Progenitor cell of endocrine pancreas (in vitro differentiated cells): ENCODE results near the gene PCSK1. TPM values are rescaled to one million over a fixed set of nuclear protein-coding genes. Genes with fewer than 3 reads are reported as not detected.

Source experiments
- DNase-seq: peaks from one replicate; pipeline ENCODE4 v3.0.0; 2021; ENCODE audit warnings: low spot score; ENCODE audit not compliant: unreplicated experiment
- H3K27ac Mint-ChIP-seq: 2 replicates; pipeline ENCODE4 v1.8.0; 2021; ENCODE audit warnings: mild to moderate bottlenecking, moderate library complexity, mixed read lengths
- H3K27me3 Mint-ChIP-seq: 2 replicates; pipeline ENCODE4 v1.8.0; 2021; ENCODE audit warnings: mixed read lengths
- H3K36me3 Mint-ChIP-seq: 2 replicates; pipeline ENCODE4 v1.8.0; 2022; ENCODE audit warnings: mixed read lengths; ENCODE audit not compliant: insufficient read depth
- H3K4me1 Mint-ChIP-seq: 2 replicates; pipeline ENCODE4 v1.8.0; 2021; ENCODE audit warnings: low read depth, mixed read lengths
- H3K4me3 Mint-ChIP-seq: 2 replicates; pipeline ENCODE4 v1.8.0; 2021; ENCODE audit warnings: low read depth, mild to moderate bottlenecking, moderate library complexity, mixed read lengths
- H3K9me3 Mint-ChIP-seq: 2 replicates; pipeline ENCODE4 v1.8.0; 2021; ENCODE audit warnings: low read depth, mixed read lengths
- CTCF ChIP-seq: fragments of 200-600 bp; sonication (generic); IDR thresholded peaks from one replicate; pipeline ENCODE4 v1.5.0; 2021; ENCODE audit warnings: antibody characterized with exemption, mild to moderate bottlenecking; ENCODE audit not compliant: unreplicated experiment
- total RNA-seq: library from RNA; stranded (reverse); gene quantifications from 2 replicates; pipeline ENCODE4 v1.2.1, GENCODE V29; 2021

PCSK1 gene
- total RNA-seq, 1 donor from 2014 or later: 1.9 TPM

DNA sequence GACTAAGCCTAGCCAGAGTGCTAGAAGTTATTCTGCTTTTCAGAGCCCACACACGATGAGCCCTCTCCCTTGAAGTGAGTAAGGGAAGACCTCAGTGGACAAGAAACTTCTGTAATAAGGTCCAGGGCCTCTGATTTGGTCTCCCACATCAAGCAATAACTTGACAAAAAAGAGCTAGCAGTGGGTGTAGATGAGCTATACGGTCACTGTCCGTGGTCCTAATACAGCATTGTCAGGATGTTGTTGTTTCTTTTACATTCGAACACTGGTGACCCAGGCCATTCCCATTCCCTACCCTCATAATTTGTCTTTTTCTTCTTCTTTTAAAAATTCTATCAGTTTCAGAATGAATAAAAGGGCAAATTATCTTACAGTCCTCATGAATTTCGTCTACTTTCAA lies 5.2 kb downstream of the PCSK1 start:
- Mint-ChIP-seq H3K4me1 (no peaks in the 10 kb centered on the region), H3K27ac (no peak overlapping the region), H3K4me3 (no peak overlapping the region), H3K9me3 (no peaks in the 10 kb centered on the region), H3K27me3 (peaks cover 45% of the 10 kb centered on the region), H3K36me3 (no peaks in the 10 kb centered on the region)
- TF ChIP-seq CTCF: no peak
- no peak for DNase-seq

DNA sequence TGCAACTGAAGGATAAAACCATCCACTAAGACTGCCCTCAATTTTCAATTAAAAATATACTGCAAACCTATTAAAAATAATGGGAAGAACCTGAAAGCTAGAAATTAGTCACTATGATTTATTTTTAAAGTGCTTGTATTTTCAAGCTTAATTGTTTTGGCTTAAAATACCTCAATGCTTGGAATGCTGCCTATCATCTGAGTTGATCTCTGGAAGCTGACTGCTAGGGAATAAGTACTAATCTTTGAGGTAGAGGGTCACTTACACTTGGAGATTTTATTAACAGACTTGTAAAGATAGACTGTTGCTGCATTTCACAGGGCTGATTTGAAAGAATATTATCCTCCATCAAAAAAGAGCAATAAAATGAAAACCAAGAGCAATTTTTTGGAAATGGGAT lies 6.2 kb downstream of the PCSK1 start:
- Mint-ChIP-seq H3K27me3 (peaks cover 35% of the 10 kb centered on the region), H3K9me3 (no peaks in the 10 kb centered on the region), H3K27ac (no peak overlapping the region)

DNA sequence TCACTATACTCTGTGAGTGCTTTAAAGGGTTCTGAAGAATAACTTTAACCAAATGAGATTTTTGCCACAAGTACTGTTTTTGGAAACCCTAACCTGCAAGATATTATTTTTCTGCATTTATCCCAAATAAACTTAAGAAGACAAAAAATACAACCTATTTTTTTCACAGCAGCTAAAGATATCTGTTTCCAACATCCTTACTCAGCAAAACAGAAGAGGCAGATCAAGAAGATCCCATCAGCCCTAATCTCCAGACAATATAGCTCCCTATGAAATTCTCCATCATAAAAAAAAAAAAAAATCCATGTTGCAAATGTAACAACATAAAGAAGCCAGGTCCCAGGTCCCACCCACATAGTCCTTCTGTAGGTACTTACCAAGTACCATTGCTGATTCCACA lies 7.6 kb downstream of the PCSK1 start:
- Mint-ChIP-seq H3K9me3 (no peaks in the 10 kb centered on the region), H3K36me3 (no peaks in the 10 kb centered on the region), H3K4me3 (no peak overlapping the region), H3K27ac (no peak overlapping the region), H3K27me3 (peaks cover 30% of the 10 kb centered on the region), H3K4me1 (no peaks in the 10 kb centered on the region)
- no peak for DNase-seq
- TF ChIP-seq CTCF: no peak

More for the DNA sequence above, 6.2 kb downstream of the PCSK1 start:
- Mint-ChIP-seq H3K36me3 (no peaks in the 10 kb centered on the region), H3K4me3 (no peak overlapping the region), H3K4me1 (no peaks in the 10 kb centered on the region)
- no peak for TF ChIP-seq CTCF
- DNase-seq: no peak

- Mint-ChIP-seq H3K4me1 (no peaks in the 10 kb centered on the region), H3K9me3 (no peaks in the 10 kb centered on the region), H3K27me3 (peaks cover 9% of the 10 kb centered on the region), H3K36me3 (no peaks in the 10 kb centered on the region), H3K4me3 (no peak overlapping the region), H3K27ac (no peak overlapping the region)
- TF ChIP-seq CTCF: no peak
- DNase-seq: no peak
Observed at GRCh38 chr5:96415897-96416296, 17.2 kb downstream of the PCSK1 start.

- Mint-ChIP-seq H3K27ac (no peak overlapping the region), H3K4me3 (no peak overlapping the region)
Observed at GRCh38 chr5:96412868-96413449, 20.1 kb downstream of the PCSK1 start.

More at GRCh38 chr5:96412868-96413449, 20.1 kb downstream of the PCSK1 start:
- no peak for DNase-seq
- Mint-ChIP-seq H3K36me3 (no peaks in the 10 kb centered on the region), H3K27me3 (peaks cover 6% of the 10 kb centered on the region), H3K4me1 (peaks cover 2% of the 10 kb centered on the region), H3K9me3 (no peaks in the 10 kb centered on the region)
- no peak for TF ChIP-seq CTCF
